H1 (cell line): ENCODE measurements around the gene MAST2. TPM values are rescaled to one million over a fixed set of nuclear protein-coding genes. Genes with fewer than 3 reads are reported as not detected.

Experiments used
- CTCF ChIA-PET: fragments of 300-600 bp; sonication (Branson Sonifier 250); formaldehyde crosslinking; loops from one replicate; lab custom pipeline; 2021; ENCODE audit not compliant: partially characterized antibody; lab: Charles Lee
- POLR2A ChIA-PET: fragments of 300-600 bp; sonication (Branson Sonifier 250); formaldehyde crosslinking; loops from one replicate; lab custom pipeline; 2021; ENCODE audit warnings: inconsistent platforms; ENCODE audit not compliant: partially characterized antibody; lab: Charles Lee
- DNase-seq, 2 experiments: peaks; one replicate each; pipeline versions ENCODE4 v3.0.0 to v3.0.0-alpha.2; 2010 to 2022; ENCODE audit warnings: low spot score in 2 of 2, low read depth in 1 of 2, mixed read lengths in 1 of 2
- FAIRE-seq: peaks from 2 replicates; lab custom pipeline; 2011; peaks lifted over from hg19 to GRCh38; lab: Jason Lieb, UNC
- H2AFZ ChIP-seq: 2 replicates; pipeline ENCODE4 v1.8.1; 2012; ENCODE audit warnings: low read length, inconsistent platforms
- H2AK5ac ChIP-seq: 2 replicates; pipeline ENCODE4 v1.6.1; 2013; ENCODE audit warnings: low read depth, low read length
- H2BK120ac ChIP-seq: replicated peaks from 2 replicates; pipeline ENCODE3; 2013; ENCODE audit warnings: low read depth, low read length, inconsistent platforms
- H2BK12ac ChIP-seq: 2 replicates; pipeline ENCODE4 v1.6.1; 2013; ENCODE audit warnings: low read depth, low read length
- H2BK15ac ChIP-seq: 2 replicates; pipeline ENCODE4 v1.6.1; 2013; ENCODE audit warnings: low read length
- H2BK20ac ChIP-seq: 2 replicates; pipeline ENCODE4 v1.6.1; 2013; ENCODE audit warnings: low read length
- H2BK5ac ChIP-seq: 2 replicates; pipeline ENCODE4 v1.6.1; 2013; ENCODE audit warnings: low read depth, low read length
- H3K14ac ChIP-seq: 2 replicates; pipeline ENCODE4 v1.6.1; 2013; ENCODE audit warnings: inconsistent platforms; ENCODE audit not compliant: insufficient read length
- H3K18ac ChIP-seq: 2 replicates; pipeline ENCODE4 v1.6.1; 2013; ENCODE audit warnings: low read length; ENCODE audit errors: extremely low read depth
- H3K23ac ChIP-seq: 2 replicates; pipeline ENCODE4 v1.6.1; 2013; ENCODE audit warnings: inconsistent platforms; ENCODE audit not compliant: insufficient read length
- H3K23me2 ChIP-seq: 2 replicates; pipeline ENCODE4 v1.6.1; 2013; ENCODE audit warnings: low read depth, low read length
- H3K27ac ChIP-seq: 2 replicates; pipeline ENCODE4 v1.6.1; 2011; ENCODE audit warnings: low read depth, low read length, inconsistent platforms
- H3K27me3 ChIP-seq, 4 experiments: replicated peaks in 1 of 4; 1 replicate in 1 of 4; 2 replicates in 3 of 4; pipeline versions ENCODE4 v1.6.1 to v1.8.1; 2011 to 2013; ENCODE audit warnings: low read length in 3 of 4, mild to moderate bottlenecking in 3 of 4, inconsistent platforms in 2 of 4, mixed read lengths in 2 of 4, moderate library complexity in 1 of 4; ENCODE audit not compliant: control insufficient read depth in 3 of 4, insufficient read depth in 3 of 4; ENCODE audit errors: extremely low read depth in 1 of 4
- H3K36me3 ChIP-seq, 4 experiments: 2 replicates each; pipeline versions ENCODE4 v1.6.1 to v1.8.1; 2011 to 2013; ENCODE audit warnings: mild to moderate bottlenecking in 4 of 4, low read length in 3 of 4, moderate library complexity in 2 of 4, control low read depth in 1 of 4, inconsistent platforms in 1 of 4; ENCODE audit not compliant: insufficient read depth in 4 of 4, control insufficient read depth in 2 of 4
- H3K4ac ChIP-seq: replicated peaks from 2 replicates; pipeline ENCODE3; 2013; ENCODE audit warnings: low read length, low read depth, mixed read lengths, inconsistent platforms; ENCODE audit not compliant: insufficient read length
- H3K4me1 ChIP-seq, 4 experiments: replicated peaks in 1 of 4; 1 replicate in 1 of 4; 2 replicates in 3 of 4; pipeline versions ENCODE4 v1.6.1 to v1.8.1; 2011 to 2013; ENCODE audit warnings: low read length in 3 of 4, inconsistent platforms in 2 of 4, mixed read lengths in 1 of 4; ENCODE audit not compliant: insufficient read depth in 4 of 4, control insufficient read depth in 3 of 4
- H3K4me2 ChIP-seq, 2 experiments: 2 replicates each; pipeline versions ENCODE4 v1.6.1 to v1.8.1; 2011 to 2013; ENCODE audit warnings: low read depth in 2 of 2, low read length in 2 of 2, control low read depth in 1 of 2, inconsistent platforms in 1 of 2, mild to moderate bottlenecking in 1 of 2; ENCODE audit not compliant: insufficient read depth in 1 of 2
- H3K4me3 ChIP-seq, 4 experiments: fragments of 200-600, 300-600 bp in 1 of 4; sonication (generic), shearing (Covaris generic), sonication (Bioruptor Twin) in 1 of 4; 2 replicates each; pipeline versions ENCODE4 v1.5.1 to v1.8.1; 2011 to 2016; ENCODE audit warnings: low read length in 4 of 4, low read depth in 3 of 4, control low read depth in 2 of 4, inconsistent platforms in 2 of 4, mild to moderate bottlenecking in 2 of 4, mixed read lengths in 1 of 4, moderate library complexity in 1 of 4; ENCODE audit not compliant: insufficient read depth in 2 of 4; ENCODE audit errors: extremely low read depth in 1 of 4
- H3K56ac ChIP-seq: replicated peaks from 2 replicates; pipeline ENCODE3; 2013; ENCODE audit warnings: low read depth, mild to moderate bottlenecking, mixed read lengths, low read length, inconsistent platforms; ENCODE audit not compliant: insufficient read length
- H3K79me1 ChIP-seq: 2 replicates; pipeline ENCODE4 v1.6.1; 2013; ENCODE audit warnings: low read depth, low read length, control low read depth
- H3K79me2 ChIP-seq, 2 experiments: 2 replicates each; pipeline versions ENCODE4 v1.6.1 to v1.8.1; 2012 to 2013; ENCODE audit warnings: low read length in 2 of 2, mild to moderate bottlenecking in 2 of 2, inconsistent platforms in 1 of 2; ENCODE audit not compliant: insufficient read depth in 2 of 2, control insufficient read depth in 1 of 2
- H3K9ac ChIP-seq, 4 experiments: replicated peaks in 1 of 4; 1 replicate in 1 of 4; 2 replicates in 3 of 4; pipeline versions ENCODE4 v1.6.1 to v1.8.1; 2011 to 2013; ENCODE audit warnings: low read depth in 3 of 4, low read length in 3 of 4, control low read depth in 2 of 4, mild to moderate bottlenecking in 2 of 4, moderate library complexity in 2 of 4, inconsistent platforms in 1 of 4; ENCODE audit errors: extremely low read depth in 1 of 4
- H3K9me3 ChIP-seq, 2 experiments: 2 replicates each; pipeline versions ENCODE4 v1.6.1 to v1.8.1; 2012 to 2013; ENCODE audit warnings: mild to moderate bottlenecking in 2 of 2, moderate library complexity in 2 of 2, control low read depth in 1 of 2, inconsistent platforms in 1 of 2, low read depth in 1 of 2, low read length in 1 of 2, mixed read lengths in 1 of 2; ENCODE audit not compliant: insufficient read depth in 2 of 2
- H4K20me1 ChIP-seq, 2 experiments: replicated peaks in 1 of 2; 2 replicates each; pipeline versions ENCODE3 to v1.8.1; 2011 to 2013; ENCODE audit warnings: inconsistent platforms in 2 of 2, low read length in 2 of 2, mild to moderate bottlenecking in 1 of 2; ENCODE audit not compliant: insufficient read depth in 2 of 2, control insufficient read depth in 1 of 2
- H4K5ac ChIP-seq: 2 replicates; pipeline ENCODE4 v1.6.1; 2013; ENCODE audit warnings: low read length, low read depth, mixed read lengths, inconsistent platforms; ENCODE audit not compliant: insufficient read length
- H4K8ac ChIP-seq: 2 replicates; pipeline ENCODE4 v1.8.0; 2013; ENCODE audit warnings: mild to moderate bottlenecking, moderate library complexity, low read length, inconsistent platforms; ENCODE audit not compliant: insufficient read depth; ENCODE audit errors: extremely low read depth
- H4K91ac ChIP-seq: replicated peaks from 2 replicates; pipeline ENCODE3; 2013; ENCODE audit warnings: low read length, mixed read lengths, inconsistent platforms; ENCODE audit not compliant: insufficient read length
- BRCA1 ChIP-seq: IDR thresholded peaks from 2 replicates; pipeline ENCODE4 v1.6.1; 2012; ENCODE audit warnings: low read depth, low read length, improper control_type of control experiment
- CEBPB ChIP-seq: IDR thresholded peaks from 2 replicates; pipeline ENCODE4 v1.6.1; 2012; ENCODE audit warnings: low read depth, low read length
- CREB1 ChIP-seq: IDR thresholded peaks from 2 replicates; pipeline ENCODE4 v1.6.1; 2012; ENCODE audit warnings: inconsistent platforms
- FOSL1 ChIP-seq: IDR thresholded peaks from 2 replicates; pipeline ENCODE4 v1.6.1; 2011; ENCODE audit warnings: mild to moderate bottlenecking, low read depth, low read length, moderate library complexity; ENCODE audit not compliant: insufficient read depth
- KDM4A ChIP-seq: IDR thresholded peaks from one replicate; pipeline ENCODE4 v1.7.1; 2012; ENCODE audit warnings: low read depth, mild to moderate bottlenecking, moderate library complexity, low read length, inconsistent platforms; ENCODE audit not compliant: severe bottlenecking
- NANOG ChIP-seq: IDR thresholded peaks from 2 replicates; pipeline ENCODE4 v1.6.1; 2011; ENCODE audit warnings: low read length, low read depth, mild to moderate bottlenecking, inconsistent platforms; ENCODE audit not compliant: insufficient read depth, poor library complexity, severe bottlenecking
- POU5F1 ChIP-seq: IDR thresholded peaks from 2 replicates; pipeline ENCODE4 v1.6.1; 2011; ENCODE audit warnings: low read depth, mild to moderate bottlenecking, low read length, moderate library complexity
- RAD21 ChIP-seq, 2 experiments: IDR thresholded peaks in 1 of 2; conservative IDR thresholded peaks in 1 of 2; 2 replicates each; pipeline ENCODE4 v1.6.1; 2011; ENCODE audit warnings: low read depth in 2 of 2, low read length in 2 of 2, improper control_type of control experiment in 1 of 2, inconsistent platforms in 1 of 2, mild to moderate bottlenecking in 1 of 2, moderate library complexity in 1 of 2
- SAP30 ChIP-seq: fragments of 300-600 bp; sonication (generic); IDR thresholded peaks from 2 replicates; pipeline ENCODE4 v1.7.1; 2012; ENCODE audit warnings: low read length, moderate library complexity, mild to moderate bottlenecking, inconsistent platforms; ENCODE audit not compliant: insufficient read depth, insufficient replicate concordance
- YY1 ChIP-seq: IDR thresholded peaks from 2 replicates; pipeline ENCODE4 v1.6.1; 2011; ENCODE audit warnings: low read depth, mild to moderate bottlenecking, low read length
- WGBS, 2 experiments: shearing (Covaris generic) in 1 of 2; methylation state at CpG; one replicate each; pipeline versions ENCODE4 v1.1.6 to v1.1.7; 2013 to 2015; ENCODE audit warnings: low lambda C conversion rate in 2 of 2, mixed read lengths in 2 of 2, inconsistent platforms in 1 of 2, low coverage in 1 of 2, missing lambda C conversion rate in 1 of 2; ENCODE audit not compliant: insufficient replicate concordance in 2 of 2, insufficient coverage in 1 of 2, insufficient read length in 1 of 2; ENCODE audit errors: extremely low coverage in 1 of 2, missing lambda C conversion rate in 1 of 2; 5-methylcytosine and 5-hydroxymethylcytosine counted together
- polyA plus RNA-seq, 7 experiments: library from polyadenylated mRNA; depleted of rRNA in 3 of 7; stranded (reverse) in 5 of 7; unstranded in 2 of 7; fragments of >200 nt in 5 of 7; fragments of 200-250 nt in 2 of 7; gene quantifications; 1 replicate in 5 of 7; 2 replicates in 1 of 7; 4 replicates in 1 of 7; pipeline versions ENCODE4 v1.2.1 to v1.2.3, GENCODE V29; 2011 to 2013; ENCODE audit warnings: missing spikeins in 2 of 7, mixed read lengths in 2 of 7
- total RNA-seq: library from RNA; stranded (reverse); fragmentation: NEBNext Ultra II Directional; extraction: Animal tissue kit (Norgen Biotek cat#: 25700); gene quantifications from 2 replicates; pipeline ENCODE4 v1.2.1, GENCODE V29; 2021
- TF ChIP-seq, protein P1 (sequence below): IDR thresholded peaks from 2 replicates; pipeline ENCODE4 v1.6.1; 2011; ENCODE audit warnings: low read length, improper control_type of control experiment

Gene MAST2
- total and polyA plus RNA-seq, 2 of the 8 experiments (the other 6 are each of a cell fraction or from before 2014, with no cell fraction given): 20.5 to 35.4 TPM

DNA sequence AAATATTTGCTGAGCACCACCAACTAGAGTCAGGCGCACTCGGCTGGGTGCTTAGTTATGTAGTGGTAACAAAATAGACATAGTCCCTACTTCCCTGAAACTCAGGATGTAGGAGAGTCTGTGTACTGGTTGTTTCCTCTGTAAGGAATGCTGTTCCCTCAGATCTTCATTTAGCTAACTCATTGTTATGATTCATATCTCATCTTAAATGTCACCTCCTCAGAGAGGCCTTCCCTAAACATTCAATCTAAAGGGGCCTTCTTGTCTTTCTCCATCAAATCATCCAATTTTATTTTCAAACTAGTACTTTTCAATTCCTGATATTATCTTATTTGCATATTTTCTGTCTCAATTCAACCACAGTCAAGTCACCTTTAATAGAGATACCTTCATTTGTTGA, 196.1 kb downstream of the MAST2 start:
- Histone ChIP-seq H3K14ac (no peak overlapping the region), H2BK20ac (no peak overlapping the region), H2AFZ (no peak overlapping the region), H2BK15ac (no peak overlapping the region), H3K79me2 (no peaks in the 10 kb centered on the region), H2BK12ac (no peak overlapping the region), H2BK120ac (no peak overlapping the region), H3K4me2 (no peak overlapping the region), H3K18ac (no peak overlapping the region), H3K9me3 (no peaks in the 10 kb centered on the region), H3K9ac (no peak overlapping the region), H4K8ac (no peak overlapping the region), H3K36me3 (no peaks in the 10 kb centered on the region), H3K79me1 (no peaks in the 10 kb centered on the region), H3K4ac (no peak overlapping the region), H3K27ac (no peak overlapping the region), H3K56ac (no peak overlapping the region), H2AK5ac (no peak overlapping the region), H4K91ac (no peak overlapping the region), H2BK5ac (no peak overlapping the region), H3K27me3 (no peaks in the 10 kb centered on the region), H4K5ac (no peak overlapping the region), H4K20me1 (no peaks in the 10 kb centered on the region)
- CTCF ChIA-PET: interaction anchor here (1.3 to 1.8 kb wide), 2 partner anchors 11 to 61 kb away, joined by 3 to 5 read pairs; no protein-coding TSS in a partner anchor
- POLR2A ChIA-PET: no interaction called here
- WGBS, 2 experiments: 89% methylated on average over 2 of the region's 2 CpGs; no CpG with 5 or more reads in 1 of the 2 experiments
- DNase-seq: no peak
- TF ChIP-seq FOSL1: no peak
- TF ChIP-seq KDM4A: no peak
- TF ChIP-seq POU5F1: no peak
- no peak for TF ChIP-seq CREB1
- no peak for TF ChIP-seq BRCA1
- TF ChIP-seq, protein P1, sequence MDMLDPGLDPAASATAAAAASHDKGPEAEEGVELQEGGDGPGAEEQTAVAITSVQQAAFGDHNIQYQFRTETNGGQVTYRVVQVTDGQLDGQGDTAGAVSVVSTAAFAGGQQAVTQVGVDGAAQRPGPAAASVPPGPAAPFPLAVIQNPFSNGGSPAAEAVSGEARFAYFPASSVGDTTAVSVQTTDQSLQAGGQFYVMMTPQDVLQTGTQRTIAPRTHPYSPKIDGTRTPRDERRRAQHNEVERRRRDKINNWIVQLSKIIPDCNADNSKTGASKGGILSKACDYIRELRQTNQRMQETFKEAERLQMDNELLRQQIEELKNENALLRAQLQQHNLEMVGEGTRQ: no peak
- no peak for TF ChIP-seq SAP30
- TF ChIP-seq RAD21 (IDR thresholded peaks at IDR 0.05 in 1 of 2, conservative IDR thresholded peaks at IDR 0.05 in 1 of 2; ENCODE audit: low read depth in 2 of 2, low read length in 2 of 2): no peak
- TF ChIP-seq YY1: no peak
- no peak for TF ChIP-seq CEBPB
- TF ChIP-seq NANOG: no peak
- TF ChIP-seq, all 59 proteins: peak for 0
- no peaks in the 10 kb centered on the region for H3K23me2 ChIP-seq
- no peak for FAIRE-seq
- H3K4me1 ChIP-seq: peaks cover 0 to 5% (median 0%) of the 10 kb centered on the region in 4 experiments; a peak in 1 of 7 replicates
- no peak overlapping the region for H3K23ac ChIP-seq
- H3K4me3 ChIP-seq: no peak overlapping the region
